GM18951 (cell line): ENCODE results near the gene CPNE7.
"Not testable (repeated sequence)": the region's sequence is repeated elsewhere in the genome, so short reads cannot be mapped to it uniquely, and the experiment has no call there.

ENCODE experiments used
- POLR2A ChIP-seq: IDR thresholded peaks from 4 replicates; pipeline ENCODE4 v1.6.1; 2011; ENCODE audit warnings: mild to moderate bottlenecking; ENCODE audit not compliant: insufficient read length, insufficient read depth; ENCODE audit errors: extremely low read depth
- in situ Hi-C: fragments of 300-500 bp; cut with MboI; formaldehyde crosslinking; loops from one replicate; pipeline ENCODE4 v1.12.0; 2022; ENCODE audit warnings: low sequenced_read_pairs, mixed read lengths, inconsistent platforms; ENCODE audit not compliant: unreplicated experiment

The CPNE7 gene

DNA sequence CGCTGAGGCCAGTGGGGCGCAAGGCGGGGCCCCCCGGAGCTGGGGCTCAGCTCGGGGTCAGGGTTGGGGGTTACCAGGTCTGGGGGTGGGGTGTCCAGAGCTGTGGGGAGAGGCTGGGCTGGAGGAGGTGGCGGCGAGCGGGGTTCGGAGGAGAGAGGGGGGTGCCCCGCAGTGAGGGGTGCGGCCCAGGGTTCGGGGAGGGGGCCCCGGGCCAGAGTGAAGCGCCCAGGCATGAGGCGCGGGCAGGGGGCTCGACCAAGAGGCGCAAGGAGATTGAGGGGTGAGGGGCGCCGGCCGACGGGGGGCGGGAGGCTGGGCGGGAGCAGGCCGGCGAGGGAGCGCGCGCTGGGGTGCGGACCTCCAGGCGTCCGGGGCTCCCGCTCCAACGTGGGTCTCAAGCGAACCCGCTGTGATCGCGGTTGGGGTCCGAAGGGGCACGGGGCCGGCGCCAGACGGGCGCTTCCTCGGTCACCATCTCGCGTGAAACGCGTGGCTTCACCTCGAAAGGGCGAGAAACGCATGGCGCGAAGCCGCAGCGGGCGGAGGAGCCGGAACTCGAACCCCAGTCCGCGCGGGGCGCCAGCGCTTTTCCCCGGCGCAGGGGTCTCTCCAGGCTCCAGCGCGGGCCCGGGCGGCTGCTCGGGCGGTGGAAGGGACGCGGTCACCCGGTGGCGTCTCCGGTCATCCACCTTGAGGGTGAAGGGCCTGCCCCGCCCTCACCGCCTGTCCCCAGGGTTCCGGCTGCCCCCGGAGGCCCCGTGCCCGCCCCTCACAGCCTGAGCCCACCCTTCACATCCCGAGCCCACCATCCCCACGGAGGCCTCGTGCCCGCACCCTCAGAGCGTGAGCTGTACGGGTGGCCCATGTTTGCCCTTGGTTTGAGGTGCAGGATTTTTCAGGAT is 846 bp downstream of the CPNE7 start:
- in situ Hi-C loops = no loop called here
- TF ChIP-seq POLR2A = no peak

DNA sequence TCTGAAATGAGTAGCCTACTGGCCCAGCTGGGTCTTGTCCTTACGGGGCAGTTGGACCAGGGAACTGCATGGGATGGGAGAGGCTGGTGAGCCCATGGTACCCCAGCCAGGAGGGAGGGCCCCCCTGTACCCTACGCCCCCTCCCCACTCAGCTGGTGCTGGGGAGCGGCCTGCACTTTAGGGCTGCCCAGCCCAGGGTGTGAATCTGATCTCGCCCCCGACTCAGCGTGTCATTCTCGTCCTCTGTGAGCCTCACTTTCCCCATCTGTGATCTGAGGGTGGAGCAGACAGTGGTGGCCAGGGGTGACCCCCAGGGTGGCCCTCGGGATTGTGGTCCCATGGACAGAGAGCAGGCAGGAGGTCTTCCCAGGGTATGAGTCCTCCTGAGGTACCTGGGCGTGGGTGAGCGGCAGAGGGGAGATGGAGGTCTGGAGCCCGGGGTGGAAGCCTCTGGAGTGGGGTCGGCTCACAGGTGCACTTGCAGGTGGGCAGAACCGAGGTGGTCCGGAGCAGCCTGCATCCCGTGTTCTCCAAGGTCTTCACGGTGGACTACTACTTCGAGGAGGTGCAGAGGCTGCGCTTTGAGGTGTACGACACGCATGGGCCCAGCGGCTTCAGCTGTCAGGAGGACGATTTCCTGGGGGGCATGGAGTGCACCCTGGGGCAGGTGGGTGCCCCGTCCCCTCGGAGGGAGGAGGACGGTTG is 1.6 kb downstream of the CPNE7 start:
- no peak for TF ChIP-seq POLR2A
- in situ Hi-C loops = no loop called here

DNA sequence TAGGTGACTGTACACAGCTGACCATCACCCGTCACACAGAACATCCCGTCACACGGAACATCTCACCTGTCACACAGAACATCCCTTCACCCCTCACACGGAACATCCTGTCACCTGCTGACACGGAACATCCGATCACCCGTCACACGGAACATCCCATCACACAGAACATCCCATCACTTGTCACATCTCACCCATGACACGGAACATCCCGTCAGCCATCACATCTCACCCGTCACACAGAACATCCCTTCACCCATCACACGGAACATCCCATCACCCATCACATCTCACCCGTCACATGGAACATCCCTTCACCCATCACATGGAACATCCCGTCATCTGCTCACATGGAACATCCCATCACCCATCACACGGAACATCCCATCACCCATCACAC is 3.8 kb downstream of the CPNE7 start:
- no peak for TF ChIP-seq POLR2A
- in situ Hi-C loops = no loop called here

DNA sequence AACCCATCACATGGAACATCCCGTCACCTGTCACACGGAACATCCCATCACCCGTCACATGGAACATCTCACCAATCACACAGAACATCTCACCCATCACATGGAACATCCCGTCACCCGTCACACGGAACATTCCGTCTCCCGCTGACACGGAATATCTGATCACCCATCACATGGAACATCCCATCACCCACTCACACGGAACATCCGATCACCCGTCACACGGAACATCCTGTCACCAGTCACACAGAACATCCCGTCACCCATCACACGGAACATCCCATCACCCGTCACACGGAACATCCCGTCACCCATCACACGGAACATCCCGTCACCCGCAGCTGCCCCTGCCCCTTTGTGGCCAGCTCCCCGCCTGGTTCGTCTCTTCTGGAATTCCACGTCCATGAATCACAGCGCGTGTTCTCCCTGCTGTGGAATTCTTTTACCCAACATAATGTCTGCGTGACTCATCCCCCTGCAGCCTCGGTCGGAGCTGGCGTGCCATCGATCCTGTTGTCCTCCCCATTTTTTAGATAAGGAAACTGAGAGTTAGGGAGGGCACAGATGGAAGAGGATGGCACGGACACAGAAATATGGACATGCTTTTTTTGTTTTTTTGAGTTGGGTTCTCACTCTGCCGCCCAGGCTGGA is 5.6 kb downstream of the CPNE7 start:
- no peak for TF ChIP-seq POLR2A
- in situ Hi-C loops = no loop called here

DNA sequence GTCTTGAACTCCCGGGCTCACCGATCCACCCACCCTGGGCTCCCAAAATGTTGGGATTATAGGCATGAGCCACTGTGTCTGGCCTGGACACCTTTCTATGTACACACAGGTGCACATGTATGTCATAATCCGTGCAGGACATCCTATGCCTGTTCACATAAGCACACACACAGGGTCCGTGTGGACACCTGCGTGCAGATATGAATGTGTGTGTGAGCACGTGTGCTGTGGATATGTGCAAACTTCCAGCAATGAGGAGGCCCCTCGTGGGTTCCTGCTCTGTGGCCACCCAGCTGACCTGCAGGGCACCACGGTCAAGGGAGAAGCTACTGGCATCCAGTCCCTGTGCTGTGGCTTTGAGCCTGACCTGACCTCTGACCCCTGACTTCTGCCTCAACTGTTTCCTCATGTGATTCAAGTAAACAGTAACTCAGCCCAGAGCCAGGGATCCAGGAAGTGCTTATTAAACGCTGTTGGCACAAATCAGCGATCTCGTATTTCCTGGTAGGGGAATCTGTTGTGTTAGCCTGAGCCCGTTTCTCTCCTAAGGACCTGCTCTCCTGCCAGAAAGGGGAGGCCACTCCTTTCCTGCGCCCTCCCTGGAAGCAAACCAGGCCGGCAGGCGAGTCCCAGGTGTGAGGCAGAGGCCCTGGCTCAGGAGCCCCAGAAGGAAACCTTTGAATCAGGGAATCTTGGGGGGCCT is 6.5 kb downstream of the CPNE7 start:
- TF ChIP-seq POLR2A = no peak
- in situ Hi-C loops = no loop called here

DNA sequence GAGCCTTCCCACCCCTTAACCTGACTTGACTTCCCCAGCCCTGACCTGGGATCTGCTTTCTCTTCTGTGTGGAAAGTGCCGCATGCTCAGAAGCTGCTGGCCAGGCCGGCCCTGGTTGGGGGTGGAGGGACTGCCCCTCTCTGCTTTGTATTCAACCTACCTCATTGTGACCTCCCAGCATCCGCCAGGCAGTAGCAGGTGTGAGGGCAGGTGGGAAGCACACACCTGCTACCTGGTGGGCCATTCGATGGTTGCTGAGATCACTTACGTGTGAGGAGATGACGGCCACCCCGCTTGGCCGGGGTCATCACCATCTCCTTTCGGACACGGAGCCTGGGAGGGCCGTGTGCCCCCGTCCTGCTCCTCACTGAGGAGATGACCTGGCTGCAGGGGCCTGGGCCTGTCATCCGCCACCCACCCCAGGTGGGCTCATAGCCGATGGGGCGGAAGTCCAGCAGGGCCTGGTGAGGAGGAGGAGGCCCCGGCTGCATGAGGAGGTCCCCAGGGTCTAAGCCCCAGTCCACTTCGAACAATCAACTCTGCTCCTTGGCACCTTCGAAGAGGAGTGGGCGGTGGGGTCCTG is 7.1 kb downstream of the CPNE7 start:
- in situ Hi-C loops = no loop called here
- no peak for TF ChIP-seq POLR2A

DNA sequence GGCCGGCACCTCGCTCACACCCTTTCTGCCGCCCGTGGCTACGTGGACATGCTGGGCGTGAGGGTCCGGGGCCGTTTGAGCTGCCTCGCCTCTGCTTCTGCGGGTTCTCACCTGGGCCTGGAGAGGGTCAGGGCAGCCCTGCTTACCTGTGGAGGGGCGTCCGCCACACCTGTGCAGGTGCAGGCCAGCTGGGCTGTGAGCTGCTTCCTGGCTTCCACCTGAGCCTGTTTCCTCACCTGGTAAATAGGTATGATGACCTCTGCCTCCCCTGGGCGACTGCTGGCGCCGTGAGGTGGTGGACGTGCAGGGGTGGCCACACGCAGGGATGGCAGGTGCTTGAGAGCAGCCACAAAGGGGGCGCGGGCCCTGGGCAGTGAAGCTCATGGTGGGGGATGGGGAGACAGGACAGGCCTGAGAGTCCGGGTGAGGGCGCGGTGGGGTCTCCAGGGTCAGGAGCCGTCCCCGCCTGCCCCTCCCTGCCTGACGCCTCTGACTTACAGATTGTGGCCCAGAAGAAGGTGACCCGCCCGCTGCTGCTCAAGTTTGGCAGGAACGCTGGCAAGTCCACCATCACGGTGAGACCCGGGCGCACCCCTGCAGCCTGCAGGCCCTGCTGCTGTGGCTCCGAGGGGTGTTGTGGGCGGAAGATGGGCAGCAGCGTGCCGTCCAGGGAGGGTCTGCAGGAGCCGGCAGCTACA is 7.8 kb downstream of the CPNE7 start:
- in situ Hi-C loops = no loop called here
- no peak for TF ChIP-seq POLR2A

DNA sequence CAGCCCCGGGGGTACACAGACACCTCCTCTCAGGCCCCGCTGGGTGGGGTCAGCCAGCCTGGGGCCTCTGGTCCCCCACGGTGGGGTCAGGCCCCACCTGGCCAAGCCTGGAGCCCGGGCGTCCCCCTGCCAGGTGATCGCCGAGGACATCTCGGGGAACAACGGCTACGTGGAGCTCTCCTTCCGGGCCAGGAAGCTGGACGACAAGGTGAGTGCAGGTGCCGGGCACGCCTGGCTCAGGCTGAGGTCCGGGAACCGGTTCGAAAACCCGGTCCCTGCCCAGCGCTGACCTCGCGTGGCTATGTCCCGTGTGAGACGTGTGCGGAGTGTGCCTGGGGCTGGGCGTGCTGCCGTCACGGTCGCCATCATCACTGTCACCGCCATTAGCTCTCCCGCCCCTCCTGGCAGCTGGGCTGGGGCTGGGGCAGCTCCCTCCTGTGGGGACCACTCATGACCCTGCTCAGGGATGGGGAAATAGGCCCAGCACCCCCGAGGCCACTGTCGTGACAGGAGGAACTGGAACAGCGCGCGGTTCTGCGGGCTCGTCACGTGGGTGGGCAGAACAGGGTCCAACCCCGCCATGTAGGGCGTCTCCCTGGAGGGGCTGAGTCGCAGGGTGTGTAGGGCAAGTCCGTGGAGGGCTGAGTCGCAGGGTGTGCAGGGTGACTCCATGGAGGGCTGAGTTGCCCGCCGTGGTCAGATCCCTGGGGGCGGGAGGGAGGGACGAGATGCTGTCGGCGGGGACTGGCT is 8.5 kb downstream of the CPNE7 start:
- no peak for TF ChIP-seq POLR2A
- in situ Hi-C loops = no loop called here

DNA sequence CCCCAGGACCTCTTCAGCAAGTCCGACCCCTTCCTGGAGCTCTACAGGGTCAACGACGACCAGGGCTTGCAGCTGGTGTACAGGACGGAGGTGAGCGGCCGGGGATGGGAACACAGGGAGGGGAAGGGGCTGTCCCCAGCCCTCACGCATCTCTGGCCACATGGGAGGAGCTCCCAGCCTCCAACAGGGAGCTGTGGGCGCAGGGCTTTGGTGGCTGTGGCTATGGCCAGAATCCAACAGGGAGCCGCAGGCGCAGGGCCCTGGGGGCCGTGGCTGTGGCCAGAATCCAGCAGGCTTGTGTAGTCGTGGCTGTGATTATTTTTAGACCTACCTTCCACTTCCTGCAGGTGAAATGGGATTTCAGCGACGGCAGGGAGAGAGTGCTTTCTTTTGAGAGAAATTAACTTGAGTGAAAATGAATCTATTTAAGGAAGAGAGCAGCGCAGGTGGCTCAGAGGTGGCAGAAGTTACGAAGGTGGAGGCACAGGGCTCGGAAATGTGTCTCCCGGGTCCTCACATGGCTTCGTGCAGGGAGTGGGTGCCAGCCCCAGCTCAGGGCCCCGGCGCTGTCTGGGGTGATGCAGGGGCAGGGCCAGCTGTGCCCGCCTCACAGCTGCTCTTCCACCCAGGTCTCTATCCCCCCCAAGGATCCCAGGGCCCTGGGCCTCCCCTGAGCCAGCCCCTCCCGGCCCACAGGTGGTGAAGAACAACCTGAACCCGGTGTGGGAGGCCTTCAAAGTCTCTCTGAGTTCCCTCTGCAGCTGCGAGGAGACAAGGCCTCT is 9.4 kb downstream of the CPNE7 start:
- in situ Hi-C loops = no loop called here
- TF ChIP-seq POLR2A = no peak

DNA sequence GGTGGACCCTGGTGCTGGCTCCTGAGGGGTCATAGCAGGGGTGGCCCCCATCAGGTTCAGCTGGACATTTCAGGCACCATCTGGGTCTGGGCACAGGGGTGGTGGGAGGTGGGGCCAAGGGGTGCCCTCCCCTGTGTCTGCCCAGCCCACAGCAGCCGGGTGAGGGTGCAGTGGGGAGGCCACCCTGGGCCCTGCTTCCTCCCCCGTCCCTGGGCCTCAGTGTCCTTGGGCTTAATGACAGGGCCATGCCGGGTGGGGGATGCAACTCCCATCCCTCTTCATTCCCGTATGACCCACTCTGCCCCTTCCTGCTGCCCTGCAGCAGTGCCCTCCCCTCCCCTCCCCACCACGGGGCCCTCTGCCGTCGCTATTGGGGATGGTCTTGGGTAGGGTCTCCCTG is 10.7 kb downstream of the CPNE7 start:
- TF ChIP-seq POLR2A = no peak
- in situ Hi-C loops = no loop called here

DNA sequence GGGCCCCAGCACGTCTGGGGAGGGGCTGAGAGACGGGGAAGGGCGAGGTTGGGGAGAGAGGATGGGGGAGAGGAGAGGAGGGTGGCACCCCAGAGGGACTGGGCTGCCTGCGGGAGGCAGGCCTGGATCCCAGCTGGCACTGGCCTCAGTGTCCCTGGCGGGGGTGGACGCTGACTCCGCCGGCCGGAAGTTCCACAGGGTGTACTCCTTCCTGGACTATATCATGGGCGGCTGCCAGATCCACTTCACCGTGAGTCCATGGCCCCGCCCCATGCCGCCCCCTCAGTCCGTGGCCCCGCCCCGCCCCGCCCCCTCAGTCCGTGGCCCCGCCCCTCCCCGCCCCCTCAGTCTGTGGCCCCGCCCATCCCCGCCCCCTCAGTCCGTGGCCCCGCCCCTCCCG is 11.3 kb downstream of the CPNE7 start:
- in situ Hi-C loops = no loop called here
- TF ChIP-seq POLR2A = no peak

DNA sequence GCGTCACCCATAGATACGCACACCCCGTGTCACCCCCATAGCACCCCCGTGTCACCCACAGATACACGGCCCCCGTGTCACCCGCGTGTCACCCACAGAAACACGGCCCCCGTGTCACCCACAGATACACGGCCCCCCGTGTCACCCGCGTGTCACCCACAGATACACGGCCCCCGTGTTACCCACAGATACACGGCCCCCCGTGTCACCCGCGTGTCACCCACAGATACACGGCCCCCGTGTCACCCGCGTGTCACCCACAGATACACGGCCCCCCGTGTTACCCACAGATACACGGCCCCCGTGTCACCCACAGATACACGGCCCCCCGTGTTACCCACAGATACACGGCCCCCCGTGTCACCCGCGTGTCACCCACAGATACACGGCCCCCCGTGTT is 12.1 kb downstream of the CPNE7 start:
- in situ Hi-C loops = not testable (repeated sequence)
